NOMO-1 (cell line): ENCODE results near the gene COL15A1.
A peak's percentile ranks its signal among the peaks of the same experiment; 100 is the strongest.

Source experiments
- DNase-seq, 2 experiments: peaks; one replicate each; lab custom pipeline; 2025; ENCODE audit not compliant: unreplicated experiment in 2 of 2; lab: John Stamatoyannopoulos, UW

COL15A1 gene

GRCh38 chr9:99030092-99030511 lies 86.4 kb downstream of the COL15A1 start:
- peak; percentile 15 to 72 for DNase-seq

DNA sequence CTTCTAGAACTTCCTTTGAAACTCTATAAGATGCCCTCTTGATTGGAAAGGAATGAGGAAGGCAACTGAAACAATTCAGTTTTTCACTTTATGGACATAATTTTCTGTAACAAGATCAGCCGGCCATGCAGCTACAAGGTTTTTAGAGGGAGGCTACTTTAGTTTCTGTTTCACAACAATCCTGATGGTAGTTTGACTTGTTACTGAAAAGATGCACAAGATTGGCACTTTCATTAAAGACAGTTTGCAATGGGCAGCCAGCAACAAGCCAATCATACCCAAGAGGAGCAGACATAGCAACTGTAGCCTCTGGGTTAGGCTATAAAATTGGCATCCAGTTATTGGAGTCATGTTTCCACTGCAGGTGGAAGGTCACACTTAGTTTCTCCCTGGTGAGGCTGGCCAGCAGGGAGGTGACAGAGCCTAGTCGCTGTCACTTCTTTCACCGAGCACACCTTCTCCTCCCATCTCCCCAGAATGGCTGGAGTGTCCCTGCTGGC lies 87.0 kb downstream of the COL15A1 start:
- peak in 1 of 2 experiments; percentile 26 for DNase-seq

DNA sequence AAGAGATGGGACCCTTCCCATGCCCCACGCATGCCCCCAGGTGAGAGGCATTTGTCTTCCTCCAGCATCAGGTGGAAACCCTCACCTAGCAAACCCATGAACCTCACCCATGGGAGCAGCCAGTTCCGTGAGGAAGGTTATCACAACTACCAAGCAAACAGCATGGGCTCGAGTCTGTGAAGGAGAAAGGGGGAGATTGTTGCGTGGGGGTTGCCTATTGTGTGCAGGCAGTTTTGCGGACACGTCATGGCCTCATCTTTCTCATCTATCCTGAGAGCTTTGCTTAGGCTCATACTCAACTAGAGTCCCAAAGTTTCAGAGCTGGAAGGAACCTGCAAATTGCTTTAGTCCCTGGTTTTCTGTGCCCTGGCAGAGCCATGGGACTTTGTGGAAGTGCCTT lies 87.6 kb downstream of the COL15A1 start:
- no peak for DNase-seq

DNA sequence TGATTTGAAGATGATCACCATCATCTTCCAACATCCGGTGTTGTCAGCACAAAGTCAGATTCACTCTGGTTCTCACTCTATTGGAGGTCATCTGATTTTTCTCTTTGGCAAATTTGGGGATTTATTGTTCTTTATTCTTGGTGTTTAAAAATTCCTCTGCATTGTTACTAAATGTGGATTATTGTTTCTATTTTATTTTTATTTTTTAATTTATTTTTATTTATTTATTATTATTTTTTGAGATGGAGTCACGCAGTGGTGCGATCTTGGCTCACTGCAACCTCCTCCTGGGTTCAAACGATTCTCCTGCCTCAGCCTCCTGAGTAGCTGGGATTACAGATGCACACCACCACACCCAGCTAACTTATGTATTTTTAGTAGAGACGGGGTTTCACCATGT lies 88.3 kb downstream of the COL15A1 start:
- no peak for DNase-seq

GRCh38 chr9:99034149-99034548 lies 90.4 kb downstream of the COL15A1 start:
- no peak for DNase-seq

GRCh38 chr9:99035313-99035712 lies 91.6 kb downstream of the COL15A1 start:
- DNase-seq: peak; percentile 43 to 46

DNA sequence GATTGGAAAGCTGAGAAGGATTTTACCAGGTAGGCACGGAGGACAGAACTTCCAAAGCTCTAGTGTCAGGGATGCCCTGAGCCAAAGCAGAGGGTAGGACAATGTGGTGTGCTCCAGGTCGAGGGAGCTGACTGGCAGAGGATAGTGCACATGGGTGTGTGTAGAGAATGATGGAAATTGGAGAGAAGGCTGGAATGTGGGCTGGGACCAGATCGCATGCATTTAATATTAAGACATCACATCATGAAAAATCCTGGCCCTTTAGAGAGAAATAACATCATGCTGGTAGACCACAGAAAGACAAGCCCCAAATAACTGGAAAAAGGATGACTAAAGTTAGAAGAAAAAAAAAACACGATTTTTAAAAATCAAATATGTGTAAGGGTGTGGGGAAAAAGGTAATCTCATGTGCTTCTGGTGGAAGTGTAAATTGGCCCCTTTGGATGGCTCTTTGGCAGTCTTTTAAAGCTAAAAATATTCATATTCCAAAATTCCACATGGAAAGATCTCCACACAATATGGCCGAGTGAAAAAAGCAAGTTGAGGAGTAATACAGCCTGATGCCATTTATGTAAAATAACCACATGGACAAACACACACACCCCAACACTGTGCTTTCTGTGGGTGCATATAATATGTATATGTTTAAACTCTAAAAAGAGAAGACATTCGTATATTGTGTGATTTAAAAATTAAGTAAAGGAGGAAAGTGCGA lies 94.2 kb downstream of the COL15A1 start:
- no peak for DNase-seq

DNA sequence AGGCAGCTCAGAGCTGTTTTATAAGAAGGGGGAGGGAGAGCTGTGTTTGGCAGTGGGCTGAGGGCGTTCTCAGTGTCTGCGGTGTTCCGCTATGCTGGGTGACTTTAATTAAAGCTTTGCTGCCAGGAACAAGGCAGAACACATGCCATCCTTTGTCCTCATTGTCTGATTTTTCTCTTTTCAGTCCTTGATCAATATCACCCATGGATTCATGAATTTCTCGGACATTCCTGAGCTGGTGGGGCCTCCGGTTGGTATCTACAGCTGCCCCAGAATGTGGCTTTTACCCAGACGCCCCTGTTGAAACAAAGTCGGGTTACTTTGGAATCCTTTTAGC lies 94.7 kb downstream of the COL15A1 start:
- no peak for DNase-seq

GRCh38 chr9:99039505-99040182 lies 95.9 kb downstream of the COL15A1 start:
- DNase-seq: peak; percentile 88 to 94

- no peak for DNase-seq
Measured at GRCh38 chr9:99040251-99040900, 96.7 kb downstream of the COL15A1 start.

DNA sequence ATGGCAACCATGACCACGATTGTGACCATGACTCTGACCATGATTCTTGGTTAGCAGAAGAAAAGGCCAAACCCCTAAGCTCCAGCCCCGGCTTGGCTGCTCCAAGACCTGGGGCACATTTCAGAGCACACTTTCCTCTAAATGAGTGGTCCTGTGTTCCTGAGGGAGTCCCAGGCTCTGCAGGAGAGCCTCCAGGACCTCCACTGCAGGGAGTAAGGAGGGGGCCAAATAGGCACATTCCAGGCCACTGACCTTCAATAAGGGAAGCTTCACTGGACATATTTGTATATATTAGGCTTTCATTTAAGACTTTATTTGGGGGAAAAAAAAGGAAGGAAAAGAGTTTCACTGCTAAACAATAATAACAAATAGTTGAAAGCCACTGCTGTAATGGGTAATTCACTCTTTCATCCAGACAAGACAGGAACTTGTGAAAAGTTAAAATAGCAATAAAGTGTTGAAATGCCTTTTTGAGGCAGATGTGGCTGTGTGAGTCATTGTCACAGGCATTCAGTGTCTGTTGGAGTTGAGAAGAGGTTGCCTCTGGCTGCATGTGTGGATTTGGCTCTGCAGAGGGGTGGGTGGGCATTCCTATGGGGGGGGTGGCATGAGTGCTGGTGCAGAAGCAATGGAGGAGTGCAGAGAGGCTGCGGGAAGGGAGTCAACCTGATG lies 97.3 kb downstream of the COL15A1 start:
- peak; percentile 72 to 94 for DNase-seq

DNA sequence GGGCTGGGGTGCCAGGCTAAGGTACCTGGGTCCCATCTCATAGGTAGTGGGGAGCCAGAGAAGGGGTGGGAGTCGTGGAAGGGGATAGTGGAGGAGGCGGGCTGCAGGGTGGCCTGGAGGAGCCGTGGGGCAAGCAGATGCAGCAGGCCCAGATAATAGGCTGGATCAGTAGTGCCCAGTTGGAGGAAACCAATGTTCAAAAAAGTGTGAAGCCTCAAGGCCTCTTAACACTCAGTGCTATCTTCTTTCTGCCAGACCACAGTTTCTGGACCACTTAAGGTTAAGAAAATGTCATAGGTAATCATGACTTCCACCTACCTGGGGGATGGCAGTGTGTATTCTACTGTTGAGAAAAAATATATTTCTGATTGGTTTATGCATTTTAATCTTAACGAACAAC lies 97.9 kb downstream of the COL15A1 start:
- DNase-seq: no peak

DNA sequence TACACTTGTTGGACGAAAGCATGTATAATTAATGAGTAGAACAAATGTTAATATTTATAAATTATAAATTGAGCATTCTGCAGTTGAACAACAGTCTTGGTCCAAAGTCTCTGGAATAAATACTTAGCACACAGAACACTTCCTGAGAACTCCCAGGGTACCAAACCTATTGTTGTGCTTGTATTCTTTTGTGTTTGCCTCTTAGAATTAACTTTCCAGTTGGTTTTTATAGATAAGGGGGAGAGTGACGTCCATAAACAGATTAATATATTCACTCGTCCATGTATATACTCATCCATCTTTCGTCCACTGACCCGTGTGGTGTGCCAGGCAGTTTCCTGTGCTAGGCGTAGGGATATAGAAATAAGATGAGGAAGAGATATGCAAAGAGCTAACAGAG lies 98.9 kb downstream of the COL15A1 start:
- no peak for DNase-seq

DNA sequence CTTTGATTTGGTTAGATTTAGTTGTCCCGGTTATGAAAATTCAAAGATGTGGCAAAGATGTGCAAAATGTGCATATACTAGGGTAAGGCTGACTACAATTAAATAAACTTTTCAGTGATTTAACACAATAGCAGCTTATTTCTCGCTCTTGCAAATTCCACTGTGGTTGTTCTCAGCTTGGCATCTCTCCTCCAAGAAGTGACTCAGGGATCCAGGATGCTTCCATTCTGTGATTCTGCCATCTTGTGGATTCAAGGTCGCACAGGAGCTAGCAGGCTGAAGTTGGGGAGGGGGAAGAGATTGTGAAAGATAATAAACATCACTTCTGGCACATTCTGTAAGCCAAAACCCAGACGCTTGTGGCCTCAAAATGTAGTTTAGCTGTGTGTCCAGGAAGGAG lies 101.1 kb downstream of the COL15A1 start:
- no peak for DNase-seq

- DNase-seq: no peak
Measured at GRCh38 chr9:99046068-99046467, 102.4 kb downstream of the COL15A1 start.

DNA sequence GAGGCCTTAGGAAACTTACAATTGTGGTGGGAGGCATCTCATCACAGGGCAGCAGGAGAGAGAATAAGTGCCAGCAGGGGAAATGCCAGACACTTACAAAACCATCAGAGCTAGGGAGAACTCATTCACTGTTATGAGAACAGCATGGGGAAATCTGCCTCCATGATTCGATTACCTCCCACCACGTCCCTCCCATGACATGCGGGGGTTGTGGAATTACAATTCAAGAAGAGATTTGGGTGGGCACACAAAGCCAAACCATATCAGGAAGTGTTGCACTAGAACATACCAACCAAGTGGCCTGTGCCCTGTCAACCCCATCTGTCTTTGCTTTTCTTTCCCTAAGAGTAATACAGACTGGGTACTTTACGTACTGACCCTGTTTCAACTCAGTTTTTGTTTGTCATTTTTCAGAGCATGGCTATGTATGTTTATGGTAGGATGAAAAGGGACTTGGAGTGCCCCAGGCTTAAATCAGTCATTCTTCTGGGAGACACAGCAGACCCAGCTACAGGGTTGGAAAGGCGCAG lies 102.9 kb downstream of the COL15A1 start:
- DNase-seq: peak in 1 of 2 experiments; percentile 5

DNA sequence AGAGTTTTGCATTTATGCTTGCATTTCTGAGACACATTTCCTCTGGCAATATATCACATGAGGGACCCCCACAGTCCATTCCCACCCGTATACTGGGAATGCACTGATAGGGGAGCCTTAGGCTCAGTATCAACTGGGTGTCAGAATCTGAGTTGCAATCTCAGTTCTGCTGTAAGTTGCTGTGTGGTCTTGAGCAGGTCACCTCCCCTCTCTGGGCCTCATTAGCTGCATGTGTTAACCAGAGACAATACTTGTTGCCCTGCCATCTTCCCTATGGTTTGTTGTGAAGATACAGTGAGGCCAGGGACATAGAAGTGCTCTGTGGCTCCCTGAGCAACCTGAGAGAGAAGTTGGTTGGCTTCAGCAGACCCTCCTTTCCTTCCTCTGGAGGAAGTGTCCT lies 105.5 kb downstream of the COL15A1 start:
- DNase-seq: no peak

- no peak for DNase-seq
Measured at GRCh38 chr9:99049641-99050040, 105.9 kb downstream of the COL15A1 start.

DNA sequence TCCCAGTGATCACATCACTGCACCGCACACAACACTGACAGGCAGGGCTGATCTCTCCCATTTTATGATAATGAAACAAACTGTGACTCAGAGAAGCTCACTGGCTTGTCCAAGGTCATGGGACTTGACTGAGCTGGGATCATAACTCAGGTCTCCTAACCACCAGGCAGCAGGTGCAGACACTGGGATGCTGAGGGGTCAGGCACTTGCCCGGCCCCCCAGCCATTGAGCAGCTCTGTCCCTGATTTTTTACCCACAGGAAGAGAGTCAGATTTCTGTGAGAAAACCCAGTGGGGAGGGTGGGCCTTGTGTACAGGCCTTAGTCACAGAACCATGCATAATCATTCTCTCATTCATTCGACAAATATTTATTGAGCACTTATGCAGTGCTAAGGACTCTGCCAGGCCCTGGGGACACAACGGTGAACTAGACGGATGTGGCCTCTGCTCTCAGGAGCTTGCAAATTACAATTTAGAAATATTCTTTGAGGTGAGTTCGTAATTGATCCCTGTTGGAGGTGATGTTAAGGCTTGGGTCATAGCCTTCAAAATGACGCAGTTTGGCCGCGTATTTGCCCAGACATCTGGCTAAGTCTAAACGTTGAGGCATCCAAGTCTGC lies 106.7 kb downstream of the COL15A1 start:
- no peak for DNase-seq

DNA sequence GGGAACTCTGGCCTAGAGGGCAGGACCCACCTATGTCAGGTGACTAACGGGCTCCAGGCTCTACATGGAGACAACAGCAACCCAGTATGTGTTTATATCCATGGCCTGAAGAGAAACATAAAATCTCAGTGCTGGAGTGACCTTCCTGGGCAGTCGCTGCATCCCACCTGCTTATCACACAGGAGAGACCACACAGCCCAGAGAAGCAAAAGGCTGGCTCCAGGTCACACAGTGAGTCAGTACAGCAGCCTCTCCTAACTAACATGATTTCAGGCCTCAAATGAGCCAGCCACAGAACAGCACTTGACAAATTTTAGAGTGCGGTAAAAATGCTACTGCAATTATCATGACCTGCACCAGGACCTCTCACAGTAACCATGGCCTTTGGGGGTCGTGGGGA lies 107.2 kb downstream of the COL15A1 start:
- DNase-seq: no peak

DNA sequence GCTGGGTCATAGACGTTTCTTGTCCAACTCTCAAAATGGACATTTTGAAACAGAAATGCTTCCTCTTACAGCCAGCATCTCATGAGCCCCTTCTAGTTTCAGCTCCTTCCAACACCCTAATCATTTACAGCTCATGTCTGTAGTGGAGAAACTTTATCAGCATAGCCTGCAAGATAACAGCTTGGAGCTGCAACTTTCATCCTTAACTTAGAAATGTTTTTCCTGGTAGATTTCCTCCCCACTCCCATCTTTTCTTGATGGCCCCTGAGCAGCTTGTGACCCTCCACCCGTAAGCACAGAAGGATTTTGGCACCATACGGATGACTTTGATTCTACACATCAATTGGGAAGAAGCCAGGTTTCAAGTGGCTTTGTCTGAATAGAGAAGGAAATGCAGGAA lies 107.7 kb downstream of the COL15A1 start:
- no peak for DNase-seq
